Heart right ventricle (tissue), 16 donors: Measurements from ENCODE around the gene LRRC8C. TPM values are rescaled to one million over a fixed set of nuclear protein-coding genes. Genes with fewer than 3 reads are reported as not detected.
"Not testable (repeated sequence)": the region's sequence is repeated elsewhere in the genome, so short reads cannot be mapped to it uniquely, and the experiment has no call there.

Experiments used
- ATAC-seq, 8 donors: fragments of 200-7000 bp; cut with Tn5 transposase; one replicate each; pipeline ENCODE4 v1.9.1; 2020; ENCODE audit warnings: mild to moderate bottlenecking in 8 of 8, moderate library complexity in 8 of 8, moderate number of reproducible peaks in 1 of 8
- DNase-seq, 2 donors: peaks; one replicate each; pipeline ENCODE4 v3.0.0-alpha.2; 2020
- H3K27ac ChIP-seq, 10 donors: fragments of 200-600 bp; sonication (generic) in 2 of 10; one replicate each; pipeline versions ENCODE4 v1.5.0 to v1.8.0; 2020 to 2022; ENCODE audit warnings: mild to moderate bottlenecking in 3 of 10
- H3K27me3 ChIP-seq, 7 donors: fragments of 200-600 bp; one replicate each; pipeline ENCODE4 v1.8.0; 2021 to 2022; ENCODE audit warnings: mild to moderate bottlenecking in 2 of 7
- H3K36me3 ChIP-seq, 9 donors: fragments of 200-600 bp; sonication (generic) in 1 of 9; one replicate each; pipeline versions ENCODE4 v1.5.0 to v1.8.0; 2020 to 2022; ENCODE audit warnings: mild to moderate bottlenecking in 2 of 9
- H3K4me1 ChIP-seq, 9 donors: fragments of 200-600 bp; sonication (generic) in 1 of 9; one replicate each; pipeline versions ENCODE4 v1.5.0 to v1.8.0; 2020 to 2022; ENCODE audit warnings: mild to moderate bottlenecking in 4 of 9
- H3K4me3 ChIP-seq, 10 donors: fragments of 200-600 bp; sonication (generic) in 2 of 10; one replicate each; pipeline versions ENCODE4 v1.5.0 to v1.8.0; 2020 to 2022; ENCODE audit warnings: mild to moderate bottlenecking in 7 of 10, moderate library complexity in 2 of 10
- H3K9me3 ChIP-seq, 11 donors: fragments of 200-600 bp in 10 of 11; sonication (generic) in 2 of 11; one replicate each; pipeline versions ENCODE4 v1.5.0 to v1.8.0; 2013 to 2022; ENCODE audit warnings: mild to moderate bottlenecking in 2 of 11, control low read depth in 1 of 11, moderate library complexity in 1 of 11
- WGBS, 2 donors: extraction: QIAGEN DNeasy Blood & Tissue Kit; methylation state at CpG; one replicate each; pipeline ENCODE4 v1.1.7; 2013; ENCODE audit warnings: inconsistent platforms in 1 of 2; 5-methylcytosine and 5-hydroxymethylcytosine counted together
- intact Hi-C, 10 donors: fragments of 100-400 bp; cut with DNase I; formaldehyde crosslinking; loops; one replicate each; pipeline versions ENCODE4 v1.11.1 to v1.14.2; 2022
- polyA plus RNA-seq, 2 donors: library from polyadenylated mRNA; stranded (reverse); fragments of 200-250 nt; gene quantifications; one replicate each; pipeline ENCODE4 v1.2.3, GENCODE V29; 2013
- total RNA-seq, 10 donors: library from RNA; stranded (reverse); fragmentation: NEBNext Ultra II Directional in 3 of 10; extraction: Animal tissue kit (Norgen Biotek cat#: 25700) in 3 of 10; gene quantifications; one replicate each; pipeline versions ENCODE4 v1.2.1 to v1.2.4, GENCODE V29; 2021 to 2023
- TF ChIP-seq, protein P1 (sequence below), 9 donors: fragments of 200-600 bp; sonication (generic) in 2 of 9; IDR thresholded peaks; one replicate each; pipeline versions ENCODE4 v1.5.0 to v1.8.0; 2021 to 2022; ENCODE audit warnings: antibody characterized with exemption in 9 of 9, mild to moderate bottlenecking in 5 of 9, moderate library complexity in 1 of 9
- donor health status: Arrhythmogenic right ventricular cardiomyopathy.
- donor health status: ischemic (EF 13 %, LVEDD 7.1; RV severe dilation, severe dysfunction).
- donor health status: healthy with polysubstance abuse.
- donor health status: DM: no; HTN: yes; CAD: no.
- donor health status: DM: no; HTN: no; CAD: no.
- donor health status: ischemic (EF 25% LVEDD 6.9; RV normal size, moderate dysfunction).
- donor health status: ischemic (EF 25% LVEDD 5.7; RV mildly dilated, moderate dysfunction).
- donor health status: healthy.
- donor health status: DM: yes; HTN: yes; CAD: no.
- donor health status: Ischemic cardiomyopathy.
- donor health status: ischemic (EF 35%, LVEDD 5.7; RV mildly dilated, moderate dysfunction).
- donor health status: nonischemic (EF 11% LVEDD 7.7; RV severe dilation, severe dysfunction).
- donor health status: DM: yes; HTN: yes; CAD: no.
- donor health status: PGD.
- donor health status: ischemic (EF 29% LVEDD 5.4; RV normal size, mild dysfunction).
- donor health status: nonischemic (EF 23%, LVEDD 6.1; RV moderate dilation, normal function).

The LRRC8C gene
- total and polyA plus RNA-seq, 12 donors = 3.7 to 12.3 (median 8.2) TPM

DNA sequence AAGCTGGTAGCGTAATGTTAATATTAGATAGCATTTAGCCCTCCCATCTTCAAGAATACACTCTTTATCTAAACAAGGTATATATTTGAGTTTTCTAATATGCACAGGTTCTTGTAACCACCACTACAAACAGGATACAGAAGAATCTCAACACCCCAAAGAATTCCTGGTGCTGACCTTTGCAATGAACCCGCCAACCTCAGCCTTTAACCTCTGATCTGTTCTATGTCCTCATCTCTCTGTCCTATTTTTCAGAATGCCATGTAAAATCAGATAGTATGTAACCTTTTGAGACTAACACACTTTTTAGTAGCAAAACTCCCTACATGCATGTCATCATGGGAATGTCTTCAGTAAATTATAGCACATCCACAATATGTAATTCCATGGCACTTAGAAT is 71.1 kb downstream of the LRRC8C start:
- no peak for ATAC-seq
- intact Hi-C loops = loop anchor here in 2 of 10 donors (10.0 kb wide), 2 partner anchors 51 to 79 kb away; no protein-coding TSS in a partner anchor
- H3K4me1 ChIP-seq = peaks cover 3 to 60% (median 13%) of the 10 kb centered on the region in 9 donors

DNA sequence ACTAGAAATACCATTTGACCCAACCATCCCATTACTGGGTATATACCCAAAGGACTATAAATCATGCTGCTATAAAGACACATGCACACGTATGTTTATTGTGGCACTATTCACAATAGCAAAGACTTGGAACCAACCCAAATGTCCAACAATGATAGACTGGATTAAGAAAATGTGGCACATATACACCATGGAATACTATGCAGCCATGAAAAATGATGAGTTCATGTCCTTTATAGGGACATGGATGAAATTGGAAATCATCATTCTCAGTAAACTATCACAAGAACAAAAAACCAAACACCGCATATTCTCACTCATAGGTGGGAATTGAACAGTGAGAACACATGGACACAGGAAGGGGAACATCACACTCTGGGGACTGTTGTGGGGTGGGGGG is 72.0 kb downstream of the LRRC8C start:
- not testable (repeated sequence) for H3K4me3 ChIP-seq, H3K36me3 ChIP-seq, DNase-seq, H3K27me3 ChIP-seq, ATAC-seq, H3K9me3 ChIP-seq, H3K27ac ChIP-seq
- no CpG with 5 or more reads among the region's 2 CpGs for WGBS, 2 donors
- intact Hi-C loops = loop anchor here in 2 of 10 donors (10.0 kb wide), 2 partner anchors 50 to 80 kb away; no protein-coding TSS in a partner anchor
- H3K4me1 ChIP-seq = peaks cover 6 to 56% (median 13%) of the 10 kb centered on the region in 9 donors

More for the DNA sequence above, 71.1 kb downstream of the LRRC8C start:
- no peaks in the 10 kb centered on the region for H3K27me3 ChIP-seq
- no peak overlapping the region for H3K4me3 ChIP-seq
- H3K9me3 ChIP-seq = no peaks in the 10 kb centered on the region
- H3K27ac ChIP-seq = no peak overlapping the region
- DNase-seq = no peak
- peaks cover 0 to 7% (median 0%) of the 10 kb centered on the region in 9 donors for H3K36me3 ChIP-seq
- TF ChIP-seq, protein P1, sequence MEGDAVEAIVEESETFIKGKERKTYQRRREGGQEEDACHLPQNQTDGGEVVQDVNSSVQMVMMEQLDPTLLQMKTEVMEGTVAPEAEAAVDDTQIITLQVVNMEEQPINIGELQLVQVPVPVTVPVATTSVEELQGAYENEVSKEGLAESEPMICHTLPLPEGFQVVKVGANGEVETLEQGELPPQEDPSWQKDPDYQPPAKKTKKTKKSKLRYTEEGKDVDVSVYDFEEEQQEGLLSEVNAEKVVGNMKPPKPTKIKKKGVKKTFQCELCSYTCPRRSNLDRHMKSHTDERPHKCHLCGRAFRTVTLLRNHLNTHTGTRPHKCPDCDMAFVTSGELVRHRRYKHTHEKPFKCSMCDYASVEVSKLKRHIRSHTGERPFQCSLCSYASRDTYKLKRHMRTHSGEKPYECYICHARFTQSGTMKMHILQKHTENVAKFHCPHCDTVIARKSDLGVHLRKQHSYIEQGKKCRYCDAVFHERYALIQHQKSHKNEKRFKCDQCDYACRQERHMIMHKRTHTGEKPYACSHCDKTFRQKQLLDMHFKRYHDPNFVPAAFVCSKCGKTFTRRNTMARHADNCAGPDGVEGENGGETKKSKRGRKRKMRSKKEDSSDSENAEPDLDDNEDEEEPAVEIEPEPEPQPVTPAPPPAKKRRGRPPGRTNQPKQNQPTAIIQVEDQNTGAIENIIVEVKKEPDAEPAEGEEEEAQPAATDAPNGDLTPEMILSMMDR (IDR thresholded peaks at IDR 0.05) = no peak
- WGBS, 2 donors = 98 to 100% methylated on average over 2 of the region's 2 CpGs

DNA sequence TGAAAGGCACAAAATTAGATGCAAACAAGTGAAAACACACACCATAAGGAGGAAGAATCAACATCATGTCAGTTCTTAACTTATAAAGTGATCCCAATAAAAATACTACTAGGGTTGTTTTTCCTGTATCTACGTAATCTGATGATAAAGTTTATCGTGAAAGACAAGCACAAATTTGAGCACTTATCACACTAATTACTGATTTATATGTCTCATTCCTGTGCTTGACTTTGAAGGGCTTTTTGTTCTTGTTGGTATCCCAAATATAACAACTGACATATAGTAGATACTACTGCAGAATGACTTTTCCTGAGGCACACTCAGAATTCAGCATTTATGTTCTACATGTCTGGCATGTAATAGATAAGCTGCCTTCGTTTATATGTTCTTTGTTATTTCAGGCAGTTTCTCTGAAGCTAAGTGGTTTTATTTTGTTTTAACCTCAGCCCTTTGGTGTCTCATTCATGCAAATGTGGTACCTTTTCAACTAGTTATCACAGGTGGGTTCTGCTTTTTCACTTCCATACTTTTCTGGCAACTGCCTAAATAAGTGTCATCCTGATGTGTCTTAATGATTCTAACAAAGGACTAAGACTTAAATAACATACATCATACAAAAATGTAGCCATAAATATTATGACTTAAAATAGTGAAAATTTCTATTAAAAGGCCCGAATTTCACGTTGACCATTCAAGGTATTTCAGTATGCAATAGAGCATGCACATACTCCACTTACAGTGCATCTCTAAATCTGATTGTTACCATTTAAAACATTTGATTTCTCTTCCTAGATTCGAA is 73.2 kb downstream of the LRRC8C start:
- intact Hi-C loops = loop anchor here in 2 of 10 donors (10.0 kb wide), 2 partner anchors 49 to 81 kb away; no protein-coding TSS in a partner anchor
- H3K9me3 ChIP-seq = no peaks in the 10 kb centered on the region
- H3K27ac ChIP-seq = peak overlapping the region in 1 of 10 donors; percentile 12
- no peaks in the 10 kb centered on the region for H3K27me3 ChIP-seq
- no peak for ATAC-seq
- no peak for DNase-seq
- TF ChIP-seq, protein P1 (IDR thresholded peaks at IDR 0.05) = no peak
- H3K36me3 ChIP-seq = peaks cover 0 to 10% (median 0%) of the 10 kb centered on the region in 9 donors
- no peak overlapping the region for H3K4me3 ChIP-seq
- peaks cover 6 to 51% (median 15%) of the 10 kb centered on the region in 9 donors for H3K4me1 ChIP-seq
- 67 to 72% methylated on average over 6 of the region's 6 CpGs for WGBS, 2 donors

DNA sequence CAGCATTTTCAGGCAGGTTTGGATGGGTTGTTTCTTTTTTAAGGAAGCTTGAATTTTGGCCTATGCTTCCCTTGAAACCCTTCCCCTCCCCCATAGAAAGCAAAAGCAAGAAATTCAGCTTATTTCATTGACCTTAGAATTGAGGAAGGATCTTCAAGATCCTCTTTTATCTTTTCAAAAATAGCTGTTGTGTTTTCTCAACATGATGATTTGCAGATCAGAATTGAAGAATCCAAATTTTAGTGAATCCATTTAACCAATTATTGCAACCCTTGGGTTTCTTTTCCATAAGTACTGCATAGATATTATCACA is 73.7 kb downstream of the LRRC8C start:
- H3K27ac ChIP-seq = peak overlapping the region in 1 of 10 donors; percentile 42
- peak in 1 of 8 donors; percentile 31 for ATAC-seq
- intact Hi-C loops = loop anchor here in 2 of 10 donors (10.0 kb wide), 2 partner anchors 48 to 82 kb away; no protein-coding TSS in a partner anchor

More for the DNA sequence above, 73.7 kb downstream of the LRRC8C start:
- no peak overlapping the region for H3K4me3 ChIP-seq
- H3K27me3 ChIP-seq = no peaks in the 10 kb centered on the region
- peaks cover 0 to 16% (median 0%) of the 10 kb centered on the region in 9 donors for H3K36me3 ChIP-seq
- peaks cover 5 to 46% (median 13%) of the 10 kb centered on the region in 9 donors for H3K4me1 ChIP-seq
- DNase-seq = no peak
- H3K9me3 ChIP-seq = no peaks in the 10 kb centered on the region
- TF ChIP-seq, protein P1 (IDR thresholded peaks at IDR 0.05) = no peak
